Measurements from ENCODE around the gene DOCK3.

- no peak for TF ChIP-seq EZH2 (IDR thresholded peaks at IDR 0.05; ENCODE audit: borderline replicate concordance, low read depth, low read length, poor library complexity, severe bottlenecking)
- TF ChIP-seq, protein P1, sequence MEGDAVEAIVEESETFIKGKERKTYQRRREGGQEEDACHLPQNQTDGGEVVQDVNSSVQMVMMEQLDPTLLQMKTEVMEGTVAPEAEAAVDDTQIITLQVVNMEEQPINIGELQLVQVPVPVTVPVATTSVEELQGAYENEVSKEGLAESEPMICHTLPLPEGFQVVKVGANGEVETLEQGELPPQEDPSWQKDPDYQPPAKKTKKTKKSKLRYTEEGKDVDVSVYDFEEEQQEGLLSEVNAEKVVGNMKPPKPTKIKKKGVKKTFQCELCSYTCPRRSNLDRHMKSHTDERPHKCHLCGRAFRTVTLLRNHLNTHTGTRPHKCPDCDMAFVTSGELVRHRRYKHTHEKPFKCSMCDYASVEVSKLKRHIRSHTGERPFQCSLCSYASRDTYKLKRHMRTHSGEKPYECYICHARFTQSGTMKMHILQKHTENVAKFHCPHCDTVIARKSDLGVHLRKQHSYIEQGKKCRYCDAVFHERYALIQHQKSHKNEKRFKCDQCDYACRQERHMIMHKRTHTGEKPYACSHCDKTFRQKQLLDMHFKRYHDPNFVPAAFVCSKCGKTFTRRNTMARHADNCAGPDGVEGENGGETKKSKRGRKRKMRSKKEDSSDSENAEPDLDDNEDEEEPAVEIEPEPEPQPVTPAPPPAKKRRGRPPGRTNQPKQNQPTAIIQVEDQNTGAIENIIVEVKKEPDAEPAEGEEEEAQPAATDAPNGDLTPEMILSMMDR (conservative IDR thresholded peaks at IDR 0.05; ENCODE audit: low read depth, low read length): no peak
Measured at GRCh38 chr3:50655009-50655830, 19.5 kb upstream of the DOCK3 start.
